HEK293 (cell line): Measurements from ENCODE around the gene PKN1.

Source experiments
- GLI2 ChIP-seq: fragments of 450-650 bp; formaldehyde crosslinking; IDR thresholded peaks from 2 replicates; pipeline ENCODE4; 2017; ENCODE audit warnings: missing biosample characterization, missing genetic modification characterization, low read depth, borderline replicate concordance
- GLIS2 ChIP-seq: fragments of 450-650 bp; formaldehyde crosslinking; IDR thresholded peaks from 2 replicates; pipeline ENCODE4 v1.5.1; 2016; ENCODE audit warnings: missing biosample characterization, missing genetic modification characterization
- KLF16 ChIP-seq: fragments of 450-650 bp; formaldehyde crosslinking; IDR thresholded peaks from 2 replicates; pipeline ENCODE4 v1.5.1; 2017; ENCODE audit warnings: missing biosample characterization, missing genetic modification characterization
- MZF1 ChIP-seq: fragments of 450-650 bp; formaldehyde crosslinking; IDR thresholded peaks from 2 replicates; pipeline ENCODE4 v1.5.1; 2017; ENCODE audit warnings: missing biosample characterization, missing genetic modification characterization, borderline replicate concordance
- PATZ1 ChIP-seq: fragments of 450-650 bp; formaldehyde crosslinking; IDR thresholded peaks from 2 replicates; pipeline ENCODE4 v1.5.1; 2016; ENCODE audit warnings: missing biosample characterization, missing genetic modification characterization
- SP2 ChIP-seq: fragments of 450-650 bp; formaldehyde crosslinking; IDR thresholded peaks from 2 replicates; pipeline ENCODE4 v1.5.1; 2016; ENCODE audit warnings: missing biosample characterization, missing genetic modification characterization
- ZBTB10 ChIP-seq: fragments of 450-650 bp; formaldehyde crosslinking; IDR thresholded peaks from 2 replicates; pipeline ENCODE4 v1.5.1; 2016; ENCODE audit warnings: missing biosample characterization, missing genetic modification characterization
- ZBTB11 ChIP-seq: fragments of 450-650 bp; formaldehyde crosslinking; conservative IDR thresholded peaks from 2 replicates; pipeline ENCODE4 v1.5.1; 2016; ENCODE audit warnings: low read depth, missing biosample characterization, missing genetic modification characterization
- ZBTB49 ChIP-seq: fragments of 450-650 bp; formaldehyde crosslinking; IDR thresholded peaks from 2 replicates; pipeline ENCODE4 v1.5.1; 2016; ENCODE audit warnings: missing biosample characterization, missing genetic modification characterization, low read depth
- ZBTB8A ChIP-seq: fragments of 450-650 bp; formaldehyde crosslinking; IDR thresholded peaks from 2 replicates; pipeline ENCODE4 v1.5.1; 2016; ENCODE audit warnings: missing biosample characterization, missing genetic modification characterization
- ZNF114 ChIP-seq: fragments of 450-650 bp; formaldehyde crosslinking; IDR thresholded peaks from 2 replicates; pipeline ENCODE4 v1.5.0; 2017; ENCODE audit warnings: missing biosample characterization, missing genetic modification characterization
- ZNF169 ChIP-seq: fragments of 450-650 bp; formaldehyde crosslinking; IDR thresholded peaks from 2 replicates; pipeline ENCODE4 v1.5.1; 2016; ENCODE audit warnings: missing biosample characterization, missing genetic modification characterization
- ZNF211 ChIP-seq: fragments of 450-650 bp; formaldehyde crosslinking; IDR thresholded peaks from 2 replicates; pipeline ENCODE4 v1.5.1; 2016; ENCODE audit warnings: low read depth, missing biosample characterization, missing genetic modification characterization
- ZNF266 ChIP-seq: fragments of 450-650 bp; formaldehyde crosslinking; IDR thresholded peaks from 2 replicates; pipeline ENCODE4 v1.5.1; 2016; ENCODE audit warnings: missing biosample characterization, missing genetic modification characterization, low read depth
- ZNF292 ChIP-seq: fragments of 450-650 bp; formaldehyde crosslinking; IDR thresholded peaks from 2 replicates; pipeline ENCODE4 v1.5.1; 2016; ENCODE audit warnings: low read depth, missing biosample characterization, missing genetic modification characterization, borderline replicate concordance
- ZNF513 ChIP-seq: fragments of 450-650 bp; IDR thresholded peaks from 2 replicates; pipeline ENCODE4 v1.5.1; 2018; ENCODE audit warnings: missing biosample characterization, missing genetic modification characterization
- ZNF561 ChIP-seq: fragments of 450-650 bp; IDR thresholded peaks from 2 replicates; pipeline ENCODE4 v1.5.1; 2018; ENCODE audit warnings: missing biosample characterization, missing genetic modification characterization, borderline replicate concordance
- ZNF585B ChIP-seq: fragments of 450-650 bp; formaldehyde crosslinking; IDR thresholded peaks from 2 replicates; pipeline ENCODE4 v1.5.1; 2016; ENCODE audit warnings: missing biosample characterization, missing genetic modification characterization
- ZNF645 ChIP-seq: fragments of 450-650 bp; formaldehyde crosslinking; IDR thresholded peaks from 2 replicates; pipeline ENCODE4; 2016; ENCODE audit warnings: missing biosample characterization, missing genetic modification characterization
- ZNF692 ChIP-seq: fragments of 450-650 bp; formaldehyde crosslinking; IDR thresholded peaks from 2 replicates; pipeline ENCODE4 v1.5.1; 2016; ENCODE audit warnings: missing biosample characterization, missing genetic modification characterization
- ZNF707 ChIP-seq: fragments of 450-650 bp; formaldehyde crosslinking; IDR thresholded peaks from 2 replicates; pipeline ENCODE4 v1.5.1; 2016; ENCODE audit warnings: missing biosample characterization, missing genetic modification characterization
- ZXDB ChIP-seq: fragments of 450-650 bp; formaldehyde crosslinking; IDR thresholded peaks from 2 replicates; pipeline ENCODE4 v1.5.1; 2016; ENCODE audit warnings: missing biosample characterization, missing genetic modification characterization

Gene PKN1

GRCh38 chr19:14432791-14433553 is at the start of gene PKN1 (continued):
- TF ChIP-seq ZBTB10 (tag by site-specific recombination) = peak; percentile 88
- TF ChIP-seq SP2 (tag by site-specific recombination) = peak; percentile 47
- no peak for TF ChIP-seq ZNF266 (tag by site-specific recombination)
- peak; percentile 62; the same call in 1 of the 2 replicates for TF ChIP-seq ZNF561 (tag by site-specific recombination)
- TF ChIP-seq GLI2 = no peak
- TF ChIP-seq ZNF114 (tag by site-specific recombination) = no peak
- no peak; the same call in 1 of the 2 replicates for TF ChIP-seq MZF1 (tag by site-specific recombination)
- TF ChIP-seq ZBTB8A = 0 out of 2 replicates have a peak, but pooled peaks have one; percentile 12
- TF ChIP-seq ZNF692 (tag by site-specific recombination) = no peak
- no peak for TF ChIP-seq ZNF292
- TF ChIP-seq GLIS2 (tag by site-specific recombination) = peak; percentile 49
- TF ChIP-seq ZXDB (tag by site-specific recombination) = peak; percentile 55; the same call in 1 of the 2 replicates
- no peak for TF ChIP-seq ZNF707 (tag by site-specific recombination)
- TF ChIP-seq ZBTB49 (tag by site-specific recombination) = no peak
- no peak for TF ChIP-seq ZNF169 (tag by site-specific recombination)
- TF ChIP-seq KLF16 = 0 out of 2 replicates have a peak, but pooled peaks have one; percentile 47
- no peak for TF ChIP-seq ZNF585B (tag by site-specific recombination)
- no peak for TF ChIP-seq ZNF211
- TF ChIP-seq ZNF645 (tag by site-specific recombination) = no peak
- TF ChIP-seq ZNF513 (tag by site-specific recombination) = no peak
- peak; percentile 86 for TF ChIP-seq PATZ1 (tag by site-specific recombination)
- peak; percentile 45; the same call in 1 of the 2 replicates for TF ChIP-seq ZBTB11 (tag by site-specific recombination)
